HepG2 (cell line): ENCODE results near the gene THOC6. TPM values are rescaled to one million over a fixed set of nuclear protein-coding genes. Genes with fewer than 3 reads are reported as not detected.

Source experiments
- ARID5B ChIP-seq: IDR thresholded peaks from 2 replicates; pipeline ENCODE4 v1.4.0; 2020; ENCODE audit warnings: mild to moderate bottlenecking, missing genetic modification reagents
- HNRNPL ChIP-seq: fragments of 200-400 bp; formaldehyde crosslinking; IDR thresholded peaks from 2 replicates; pipeline ENCODE4 v1.6.1; 2017; ENCODE audit warnings: mild to moderate bottlenecking, low read depth, low read length
- KIAA2018 ChIP-seq: sonication (generic); formaldehyde crosslinking; IDR thresholded peaks from 2 replicates; pipeline ENCODE4 v1.5.0; 2020; ENCODE audit warnings: mild to moderate bottlenecking, missing genetic modification reagents, borderline replicate concordance
- KMT2A ChIP-seq: sonication (generic); formaldehyde crosslinking; IDR thresholded peaks from 2 replicates; pipeline ENCODE4 v1.4.0; 2020; ENCODE audit warnings: missing genetic modification reagents
- SOX6 ChIP-seq, 2 experiments: fragments of 450-650 bp in 1 of 2; sonication (generic) in 1 of 2; formaldehyde crosslinking in 1 of 2; IDR thresholded peaks; 2 replicates each; pipeline versions ENCODE4 v1.4.0 to v1.6.1; 2017 to 2020; ENCODE audit warnings: antibody characterized with exemption in 1 of 2, mild to moderate bottlenecking in 1 of 2, missing genetic modification reagents in 1 of 2
- TFAP4 ChIP-seq: sonication (generic); IDR thresholded peaks from 2 replicates; pipeline ENCODE4 v1.6.1; 2016; ENCODE audit warnings: low read depth, borderline replicate concordance
- ZFP36L2 ChIP-seq: sonication (generic); formaldehyde crosslinking; IDR thresholded peaks from 2 replicates; pipeline ENCODE4 v1.4.0; 2020; ENCODE audit warnings: missing genetic modification reagents
- ZMYM2 ChIP-seq: sonication (generic); formaldehyde crosslinking; IDR thresholded peaks from 2 replicates; pipeline ENCODE4 v1.8.0; 2022; ENCODE audit warnings: mild to moderate bottlenecking, missing genetic modification reagents
- ZNF782 ChIP-seq: sonication (generic); formaldehyde crosslinking; IDR thresholded peaks from 2 replicates; pipeline ENCODE4 v1.4.0; 2020; ENCODE audit warnings: missing genetic modification reagents, mild to moderate bottlenecking, borderline replicate concordance
- polyA plus RNA-seq, 8 experiments: library from polyadenylated mRNA; depleted of rRNA in 3 of 8; stranded (reverse) in 7 of 8; unstranded in 1 of 8; fragments of >200 nt; fragmentation: Illumina TruSeq in 4 of 8; extraction: Trizol in 4 of 8; gene quantifications; 2 replicates each; pipeline versions ENCODE4 v1.2.1 to v1.2.3, GENCODE V29; 2011 to 2016; ENCODE audit warnings: low read depth in 4 of 8, missing spikeins in 1 of 8, mixed read lengths in 1 of 8; ENCODE audit not compliant: insufficient read depth in 1 of 8
- total RNA-seq, 5 experiments: library from RNA; depleted of rRNA; stranded (reverse); fragments of >200 nt; fragmentation: Illumina TruSeq; extraction: Trizol; gene quantifications; 2 replicates each; pipeline ENCODE4 v1.2.3, GENCODE V29; 2016; ENCODE audit warnings: low read depth in 1 of 5
- TF ChIP-seq, protein P1 (sequence below): sonication (generic); formaldehyde crosslinking; IDR thresholded peaks from 2 replicates; pipeline ENCODE4 v1.5.1; 2020; ENCODE audit warnings: mild to moderate bottlenecking, missing genetic modification reagents, moderate library complexity

Gene THOC6
- total and polyA plus RNA-seq, 2 of the 13 experiments (the other 11 are each of a cell fraction or from before 2014, with no cell fraction given): 32.1 to 37.0 TPM

DNA sequence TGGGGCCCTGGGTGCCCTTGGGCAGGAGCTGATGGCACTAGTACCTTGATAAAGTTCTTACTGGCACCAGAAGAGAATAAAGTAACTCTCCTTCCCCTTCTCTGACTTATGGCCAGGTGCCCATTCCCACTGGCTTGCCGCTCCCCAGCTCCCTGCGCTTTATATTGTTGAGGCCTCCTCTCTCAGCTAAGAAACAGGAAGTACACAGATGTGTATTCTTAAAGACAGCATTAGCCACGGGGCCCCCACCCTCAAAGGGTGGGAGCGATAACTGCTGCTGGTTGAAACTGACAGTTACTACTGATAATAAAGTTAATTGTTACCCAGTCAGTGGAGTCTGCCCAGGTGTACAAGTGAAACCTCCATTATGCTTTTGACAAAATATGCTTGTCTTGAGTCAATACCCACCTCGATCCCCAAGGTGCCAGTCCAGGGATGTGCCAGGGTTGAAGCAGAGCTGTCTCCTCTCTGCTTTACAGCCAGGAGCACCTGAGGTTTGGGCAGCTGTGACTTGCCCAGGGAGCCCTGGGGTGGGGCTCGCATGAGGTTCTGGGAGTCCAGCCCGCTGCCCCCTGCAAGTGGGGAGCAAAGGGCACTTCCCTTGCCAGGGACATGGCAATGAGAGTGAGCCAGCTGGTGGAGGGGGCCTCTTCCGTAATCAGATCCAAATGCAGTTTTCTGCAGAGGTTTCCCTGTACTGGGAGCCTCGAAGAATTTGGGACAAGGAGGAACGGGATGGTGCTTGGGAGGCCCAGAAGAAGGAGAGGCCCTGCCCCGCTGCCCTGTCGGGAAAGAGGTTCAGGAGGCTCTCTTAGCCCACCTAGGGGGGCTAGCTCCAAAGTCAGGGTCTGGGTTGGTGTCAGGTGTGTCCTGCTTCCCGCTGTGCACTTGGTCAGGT lies 16.5 kb upstream of the THOC6 start (continued):
- TF ChIP-seq SOX6 (IDR thresholded peaks at IDR 0.05) (no peak), SOX6 (CRISPR knock-in tag; IDR thresholded peaks at IDR 0.05) (no peak), TFAP4 (peak; percentile 74; the same call in 1 of the 2 replicates), KIAA2018 (CRISPR knock-in tag) (no peak), ZNF782 (CRISPR knock-in tag) (no peak), ZFP36L2 (CRISPR knock-in tag) (no peak), ARID5B (CRISPR knock-in tag) (no peak), KMT2A (CRISPR knock-in tag) (no peak), HNRNPL (peak; percentile 97), ZMYM2 (CRISPR knock-in tag) (no peak)
- TF ChIP-seq, protein P1, sequence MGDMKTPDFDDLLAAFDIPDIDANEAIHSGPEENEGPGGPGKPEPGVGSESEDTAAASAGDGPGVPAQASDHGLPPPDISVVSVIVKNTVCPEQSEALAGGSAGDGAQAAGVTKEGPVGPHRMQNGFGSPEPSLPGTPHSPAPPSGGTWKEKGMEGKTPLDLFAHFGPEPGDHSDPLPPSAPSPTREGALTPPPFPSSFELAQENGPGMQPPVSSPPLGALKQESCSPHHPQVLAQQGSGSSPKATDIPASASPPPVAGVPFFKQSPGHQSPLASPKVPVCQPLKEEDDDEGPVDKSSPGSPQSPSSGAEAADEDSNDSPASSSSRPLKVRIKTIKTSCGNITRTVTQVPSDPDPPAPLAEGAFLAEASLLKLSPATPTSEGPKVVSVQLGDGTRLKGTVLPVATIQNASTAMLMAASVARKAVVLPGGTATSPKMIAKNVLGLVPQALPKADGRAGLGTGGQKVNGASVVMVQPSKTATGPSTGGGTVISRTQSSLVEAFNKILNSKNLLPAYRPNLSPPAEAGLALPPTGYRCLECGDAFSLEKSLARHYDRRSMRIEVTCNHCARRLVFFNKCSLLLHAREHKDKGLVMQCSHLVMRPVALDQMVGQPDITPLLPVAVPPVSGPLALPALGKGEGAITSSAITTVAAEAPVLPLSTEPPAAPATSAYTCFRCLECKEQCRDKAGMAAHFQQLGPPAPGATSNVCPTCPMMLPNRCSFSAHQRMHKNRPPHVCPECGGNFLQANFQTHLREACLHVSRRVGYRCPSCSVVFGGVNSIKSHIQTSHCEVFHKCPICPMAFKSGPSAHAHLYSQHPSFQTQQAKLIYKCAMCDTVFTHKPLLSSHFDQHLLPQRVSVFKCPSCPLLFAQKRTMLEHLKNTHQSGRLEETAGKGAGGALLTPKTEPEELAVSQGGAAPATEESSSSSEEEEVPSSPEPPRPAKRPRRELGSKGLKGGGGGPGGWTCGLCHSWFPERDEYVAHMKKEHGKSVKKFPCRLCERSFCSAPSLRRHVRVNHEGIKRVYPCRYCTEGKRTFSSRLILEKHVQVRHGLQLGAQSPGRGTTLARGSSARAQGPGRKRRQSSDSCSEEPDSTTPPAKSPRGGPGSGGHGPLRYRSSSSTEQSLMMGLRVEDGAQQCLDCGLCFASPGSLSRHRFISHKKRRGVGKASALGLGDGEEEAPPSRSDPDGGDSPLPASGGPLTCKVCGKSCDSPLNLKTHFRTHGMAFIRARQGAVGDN (CRISPR knock-in tag): peak; percentile 85
